CD8-positive, alpha-beta memory T cell (primary cell): ENCODE data around the gene DCLK3. TPM values are rescaled to one million over a fixed set of nuclear protein-coding genes. Genes with fewer than 3 reads are reported as not detected.

Experiments
- CTCF ChIA-PET: fragments of 350-600 bp; sonication (Branson Sonifier 250); formaldehyde crosslinking; loops from one replicate; lab custom pipeline; 2021; ENCODE audit warnings: antibody characterized with exemption; lab: Charles Lee
- POLR2A ChIA-PET: fragments of 350-600 bp; sonication (Branson Sonifier 250); formaldehyde crosslinking; loops from one replicate; lab custom pipeline; 2021; ENCODE audit warnings: antibody characterized with exemption; lab: Charles Lee
- DNase-seq, 5 donors: peaks; one replicate each; pipeline versions ENCODE4 v3.0.0 to v3.0.0-alpha.2; 2020 to 2022; ENCODE audit warnings: mixed read lengths in 1 of 5
- H3K27ac ChIP-seq: one replicate; pipeline ENCODE4 v1.7.0; 2013; ENCODE audit warnings: low read depth, mild to moderate bottlenecking, low read length, moderate library complexity
- H3K27me3 ChIP-seq: 2 replicates; pipeline ENCODE4 v1.7.0; 2013; ENCODE audit warnings: low read length, mild to moderate bottlenecking; ENCODE audit not compliant: insufficient read depth, poor library complexity, severe bottlenecking
- H3K36me3 ChIP-seq: 2 replicates; pipeline ENCODE4 v1.7.0; 2013; ENCODE audit warnings: mild to moderate bottlenecking, low read length, moderate library complexity; ENCODE audit not compliant: insufficient read depth
- H3K4me1 ChIP-seq: 2 replicates; pipeline ENCODE4 v1.7.0; 2013; ENCODE audit warnings: mild to moderate bottlenecking, low read length, moderate library complexity; ENCODE audit not compliant: insufficient read depth
- H3K4me3 ChIP-seq: 2 replicates; pipeline ENCODE4 v1.7.0; 2013; ENCODE audit warnings: mild to moderate bottlenecking, low read length
- H3K9me3 ChIP-seq: 2 replicates; pipeline ENCODE4 v1.7.0; 2013; ENCODE audit warnings: mild to moderate bottlenecking, low read length
- H3K27ac Mint-ChIP-seq, 8 donors: one replicate each; pipeline ENCODE4 v1.8.0; 2020 to 2021; ENCODE audit warnings: mixed read lengths in 8 of 8, mild to moderate bottlenecking in 6 of 8, inconsistent platforms in 3 of 8, moderate library complexity in 3 of 8
- H3K27me3 Mint-ChIP-seq, 2 donors: one replicate each; pipeline ENCODE4 v1.8.0; 2020 to 2021; ENCODE audit warnings: mixed read lengths in 2 of 2, mild to moderate bottlenecking in 1 of 2, moderate library complexity in 1 of 2
- H3K36me3 Mint-ChIP-seq, 3 donors: one replicate each; pipeline ENCODE4 v1.8.0; 2020 to 2021; ENCODE audit warnings: mixed read lengths in 3 of 3, inconsistent platforms in 1 of 3, mild to moderate bottlenecking in 1 of 3
- H3K4me1 Mint-ChIP-seq, 3 donors: one replicate each; pipeline ENCODE4 v1.8.0; 2020 to 2021; ENCODE audit warnings: mixed read lengths in 3 of 3, inconsistent platforms in 1 of 3, mild to moderate bottlenecking in 1 of 3
- H3K4me3 Mint-ChIP-seq, 7 donors: one replicate each; pipeline ENCODE4 v1.8.0; 2020 to 2021; ENCODE audit warnings: mixed read lengths in 7 of 7, mild to moderate bottlenecking in 6 of 7, moderate library complexity in 4 of 7, inconsistent platforms in 2 of 7
- H3K9me3 Mint-ChIP-seq, 5 donors: one replicate each; pipeline ENCODE4 v1.8.0; 2020 to 2022; ENCODE audit warnings: mixed read lengths in 5 of 5, mild to moderate bottlenecking in 3 of 5, moderate library complexity in 2 of 5, inconsistent platforms in 1 of 5
- polyA plus RNA-seq: library from polyadenylated mRNA; unstranded; fragments of 300-500 nt; fragmentation: Illumina TruSeq; gene quantifications from one replicate; pipeline ENCODE4 v1.2.3, GENCODE V29; 2021
- total RNA-seq, 2 experiments: library from RNA; stranded (reverse); gene quantifications; one replicate each; pipeline ENCODE4 v1.2.3, GENCODE V29; 2021

Gene DCLK3
- total and polyA plus RNA-seq, 3 experiments from 2014 or later, result not detected

DNA sequence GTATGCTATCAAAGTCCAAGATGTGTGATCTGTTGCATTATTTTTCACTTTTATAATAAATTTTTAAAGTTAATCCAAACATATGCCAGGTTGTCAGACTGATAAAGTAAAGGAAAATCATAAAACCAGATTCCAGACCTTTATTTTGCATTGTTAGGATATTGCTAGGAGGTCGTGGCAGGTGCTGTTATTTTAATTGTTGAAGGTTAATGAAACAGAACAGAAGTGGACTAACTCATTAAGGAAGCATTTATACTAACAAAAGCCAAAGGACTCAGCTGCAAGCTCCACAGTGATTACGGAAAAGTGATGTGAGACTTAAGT is 63.1 kb downstream of the DCLK3 start:
- no peak for DNase-seq
- Histone ChIP-seq H3K9me3 (no peaks in the 10 kb centered on the region), H3K27ac (no peak overlapping the region), H3K4me1 (no peaks in the 10 kb centered on the region), H3K4me3 (no peak overlapping the region), H3K36me3 (no peaks in the 10 kb centered on the region), H3K27me3 (no peaks in the 10 kb centered on the region)
- no peaks in the 10 kb centered on the region for H3K9me3 Mint-ChIP-seq
- CTCF ChIA-PET, result no interaction called here
- no peaks in the 10 kb centered on the region for H3K4me1 Mint-ChIP-seq
- H3K27ac Mint-ChIP-seq, result no peak overlapping the region
- POLR2A ChIA-PET, result no interaction called here
- no peak overlapping the region for H3K4me3 Mint-ChIP-seq
- peaks cover 0 to 14% of the 10 kb centered on the region in 2 donors for H3K27me3 Mint-ChIP-seq
- H3K36me3 Mint-ChIP-seq, result no peaks in the 10 kb centered on the region

DNA sequence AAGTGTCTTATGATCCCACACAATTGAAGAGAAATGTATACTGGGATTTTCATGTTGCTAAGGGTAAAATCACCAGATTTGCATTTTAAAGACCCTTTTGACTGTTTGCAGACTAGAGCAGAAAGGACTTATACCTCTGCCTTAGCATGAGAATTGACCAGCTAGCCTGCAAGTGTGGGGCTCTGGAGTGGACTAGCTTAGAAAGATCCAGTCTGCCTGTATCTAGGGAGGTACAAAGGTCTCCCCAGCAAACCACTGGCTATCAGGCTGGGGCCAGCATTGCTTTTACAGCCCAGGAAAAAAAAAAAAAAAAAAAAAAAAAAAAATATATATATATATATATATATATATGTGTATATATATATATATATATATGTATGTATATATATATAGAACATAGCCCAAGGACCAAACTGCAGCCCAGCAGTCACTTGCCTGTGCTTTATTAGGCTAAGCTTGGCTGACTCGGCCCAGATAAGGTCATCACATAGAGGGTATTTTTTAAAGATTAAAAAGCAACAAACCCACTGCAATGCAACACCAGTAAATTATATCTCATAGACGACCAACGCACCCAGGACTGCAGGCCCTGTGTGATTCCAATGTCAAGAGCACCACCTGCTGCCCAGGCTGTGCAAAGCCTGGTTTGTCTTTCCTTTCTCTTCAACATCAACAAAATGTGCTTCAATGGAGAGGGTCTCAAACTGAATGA is 63.7 kb downstream of the DCLK3 start:
- Histone ChIP-seq H3K4me3 (no peak overlapping the region), H3K27me3 (no peaks in the 10 kb centered on the region), H3K9me3 (no peaks in the 10 kb centered on the region), H3K36me3 (no peaks in the 10 kb centered on the region), H3K27ac (no peak overlapping the region), H3K4me1 (no peaks in the 10 kb centered on the region)
- Mint-ChIP-seq H3K9me3 (no peaks in the 10 kb centered on the region), H3K27me3 (peaks cover 0 to 14% of the 10 kb centered on the region in 2 donors), H3K27ac (no peak overlapping the region), H3K36me3 (no peaks in the 10 kb centered on the region), H3K4me1 (no peaks in the 10 kb centered on the region), H3K4me3 (no peak overlapping the region)
- POLR2A ChIA-PET, result no interaction called here
- CTCF ChIA-PET, result no interaction called here
- peak in 1 of 5 donors; percentile 3 for DNase-seq

DNA sequence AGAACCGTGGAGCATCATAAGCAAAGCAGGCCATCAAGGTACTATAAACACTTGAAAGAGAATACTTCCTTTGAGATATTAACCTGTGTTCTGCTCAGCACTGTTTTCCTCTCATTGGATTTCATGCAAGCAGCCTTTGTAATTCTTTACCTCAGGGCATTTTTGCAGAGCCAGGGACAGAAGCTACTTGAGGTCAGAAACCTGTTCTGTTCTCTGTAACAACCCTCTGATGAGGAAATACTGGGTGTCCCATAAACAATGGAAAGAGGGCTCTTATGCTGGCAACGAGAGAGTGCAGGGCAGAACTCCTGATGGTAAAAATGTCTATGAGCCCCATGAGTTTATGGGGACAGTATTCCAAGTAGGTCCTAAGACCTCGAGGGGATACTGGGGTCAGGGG is 66.0 kb downstream of the DCLK3 start:
- H3K36me3 ChIP-seq, result no peaks in the 10 kb centered on the region
- H3K4me3 ChIP-seq, result no peak overlapping the region
- Mint-ChIP-seq H3K4me3 (no peak overlapping the region), H3K36me3 (no peaks in the 10 kb centered on the region), H3K27me3 (peaks cover 0 to 5% of the 10 kb centered on the region in 2 donors), H3K4me1 (no peaks in the 10 kb centered on the region), H3K9me3 (no peaks in the 10 kb centered on the region), H3K27ac (no peak overlapping the region)
- H3K4me1 ChIP-seq, result no peaks in the 10 kb centered on the region
- CTCF ChIA-PET, result no interaction called here
- no peaks in the 10 kb centered on the region for H3K9me3 ChIP-seq
- H3K27ac ChIP-seq, result no peak overlapping the region
- POLR2A ChIA-PET, result no interaction called here
- no peak for DNase-seq
- H3K27me3 ChIP-seq, result no peaks in the 10 kb centered on the region

DNA sequence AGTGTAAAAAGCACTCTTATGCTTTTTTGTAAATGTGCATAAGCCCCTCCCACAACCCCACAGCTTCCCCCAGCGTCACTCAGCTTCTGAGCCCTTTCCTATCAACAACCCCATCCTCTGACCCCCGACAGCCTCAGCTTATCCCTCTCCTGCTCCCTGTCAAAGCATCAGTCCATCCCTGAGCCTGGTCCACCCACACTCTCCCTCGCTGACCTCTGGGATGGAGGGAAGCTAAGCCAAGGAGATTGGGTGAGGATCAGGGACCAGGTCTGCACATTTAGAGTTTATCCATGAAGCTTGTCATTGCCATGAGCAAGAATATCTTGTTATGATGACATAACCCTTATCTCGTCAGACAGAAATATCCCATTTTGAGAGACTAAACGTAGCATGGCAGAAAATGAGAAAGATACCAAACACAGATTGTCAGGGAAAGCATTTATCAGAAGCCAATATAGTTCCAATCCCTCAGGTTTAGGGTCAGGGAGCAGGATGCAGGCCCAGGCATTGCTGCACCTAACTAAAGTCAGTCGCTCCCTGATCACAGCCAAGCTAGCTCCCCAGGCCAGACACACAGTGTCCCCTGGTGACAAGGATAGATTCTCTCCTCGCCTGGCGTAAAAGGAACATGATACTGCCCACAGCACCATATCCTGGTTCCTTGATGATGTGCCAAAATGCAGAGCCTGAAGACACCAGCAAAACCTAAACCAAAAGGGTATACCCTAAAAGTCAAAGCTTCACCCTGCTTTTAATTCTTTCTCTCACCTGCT is 66.9 kb downstream of the DCLK3 start:
- no peaks in the 10 kb centered on the region for H3K36me3 Mint-ChIP-seq
- Histone ChIP-seq H3K36me3 (no peaks in the 10 kb centered on the region), H3K27ac (no peak overlapping the region), H3K9me3 (no peaks in the 10 kb centered on the region), H3K27me3 (no peaks in the 10 kb centered on the region), H3K4me1 (no peaks in the 10 kb centered on the region), H3K4me3 (no peak overlapping the region)
- DNase-seq, result no peak
- no peak overlapping the region for H3K4me3 Mint-ChIP-seq
- no peaks in the 10 kb centered on the region for H3K9me3 Mint-ChIP-seq
- peaks cover 2 to 8% of the 10 kb centered on the region in 2 donors for H3K27me3 Mint-ChIP-seq
- H3K27ac Mint-ChIP-seq, result no peak overlapping the region
- H3K4me1 Mint-ChIP-seq, result no peaks in the 10 kb centered on the region
- CTCF ChIA-PET, result no interaction called here
- POLR2A ChIA-PET, result no interaction called here

DNA sequence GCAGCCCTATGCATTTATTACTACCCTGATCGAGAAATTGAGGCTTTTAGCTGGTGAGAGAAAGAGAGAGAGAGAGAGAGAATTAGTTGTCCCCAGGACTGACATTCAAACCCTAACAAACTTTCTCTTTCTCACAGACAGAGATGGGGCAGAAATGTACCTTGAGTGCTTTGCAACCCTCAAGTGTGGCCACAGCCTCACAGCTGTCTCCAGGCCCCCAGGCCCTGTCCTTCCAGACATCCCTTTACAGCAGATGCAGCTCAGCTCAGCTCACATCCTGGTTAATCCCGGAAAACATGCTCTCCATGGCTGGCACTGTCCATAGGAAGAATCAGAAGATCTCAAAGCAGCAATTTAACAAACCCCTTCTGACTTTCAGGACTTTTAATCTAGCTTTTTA is 67.6 kb downstream of the DCLK3 start:
- no peaks in the 10 kb centered on the region for H3K27me3 ChIP-seq
- H3K4me3 ChIP-seq, result no peak overlapping the region
- Mint-ChIP-seq H3K9me3 (no peaks in the 10 kb centered on the region), H3K4me1 (no peaks in the 10 kb centered on the region), H3K27ac (no peak overlapping the region), H3K27me3 (peaks cover 2 to 8% of the 10 kb centered on the region in 2 donors), H3K4me3 (no peak overlapping the region), H3K36me3 (no peaks in the 10 kb centered on the region)
- no peaks in the 10 kb centered on the region for H3K9me3 ChIP-seq
- H3K27ac ChIP-seq, result no peak overlapping the region
- no peaks in the 10 kb centered on the region for H3K4me1 ChIP-seq
- H3K36me3 ChIP-seq, result no peaks in the 10 kb centered on the region
- DNase-seq, result no peak
- POLR2A ChIA-PET, result no interaction called here
- CTCF ChIA-PET, result no interaction called here

DNA sequence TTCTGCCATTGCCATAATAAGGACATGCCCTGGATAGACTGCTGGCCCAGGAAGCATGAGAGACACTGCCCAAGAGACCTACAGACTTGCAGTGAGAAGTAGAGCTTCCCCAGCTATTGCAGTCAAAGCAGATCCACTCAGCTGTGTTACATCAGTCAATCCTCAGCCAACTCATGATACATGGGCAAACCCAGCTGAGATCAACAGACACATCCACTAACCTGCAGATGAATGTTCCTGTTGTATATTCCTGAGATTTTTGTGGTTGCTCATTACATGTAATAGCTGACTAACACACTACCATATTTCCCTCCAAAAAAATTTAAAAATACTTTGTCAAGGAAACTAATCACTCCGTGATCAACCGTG is 68.6 kb downstream of the DCLK3 start:
- Mint-ChIP-seq H3K27me3 (peaks cover 5 to 12% of the 10 kb centered on the region in 2 donors), H3K9me3 (no peaks in the 10 kb centered on the region), H3K4me1 (no peaks in the 10 kb centered on the region), H3K27ac (no peak overlapping the region), H3K4me3 (no peak overlapping the region), H3K36me3 (no peaks in the 10 kb centered on the region)
- H3K27ac ChIP-seq, result no peak overlapping the region
- no peaks in the 10 kb centered on the region for H3K27me3 ChIP-seq
- H3K9me3 ChIP-seq, result no peaks in the 10 kb centered on the region
- ChIA-PET POLR2A (no interaction called here), CTCF (interaction anchor here (1.1 kb wide), 1 partner anchor 8 kb away, joined by 3 read pairs; no protein-coding TSS in a partner anchor)
- no peak for DNase-seq
- H3K36me3 ChIP-seq, result no peaks in the 10 kb centered on the region
- no peak overlapping the region for H3K4me3 ChIP-seq
- no peaks in the 10 kb centered on the region for H3K4me1 ChIP-seq

DNA sequence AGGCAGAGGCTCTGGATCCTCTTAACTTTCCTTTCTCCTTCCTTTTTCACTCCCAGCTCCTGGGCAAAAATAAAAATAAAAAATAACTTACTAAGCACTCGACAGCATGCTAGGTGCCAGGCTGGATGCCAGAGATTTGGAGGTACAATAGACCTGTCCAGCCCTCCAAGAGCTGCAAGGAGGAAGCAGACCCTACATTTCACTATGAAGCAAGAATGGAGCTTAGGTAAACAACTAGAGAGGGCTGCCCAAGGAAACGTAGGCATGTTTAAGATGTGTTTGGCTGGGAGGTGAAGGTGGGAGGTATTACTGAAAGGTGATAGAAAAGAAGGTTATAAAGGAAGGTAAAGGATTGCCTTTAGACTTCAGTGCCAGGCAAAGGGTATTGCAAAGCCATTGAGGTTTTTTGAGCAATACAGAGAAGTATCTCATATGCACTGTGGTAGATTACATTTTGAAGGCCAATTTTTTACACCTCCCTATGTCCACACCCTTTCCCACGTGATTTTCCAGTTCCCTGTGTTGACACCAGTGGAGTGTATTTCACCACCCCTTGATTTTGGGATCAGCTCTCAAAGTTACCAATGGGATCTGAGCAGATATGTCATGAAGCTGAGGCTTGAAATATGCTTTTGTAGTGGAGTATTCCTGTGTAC is 69.1 kb downstream of the DCLK3 start:
- Histone ChIP-seq H3K4me1 (no peaks in the 10 kb centered on the region), H3K9me3 (no peaks in the 10 kb centered on the region), H3K27me3 (no peaks in the 10 kb centered on the region), H3K4me3 (no peak overlapping the region), H3K36me3 (no peaks in the 10 kb centered on the region), H3K27ac (no peak overlapping the region)
- Mint-ChIP-seq H3K27me3 (peaks cover 5 to 12% of the 10 kb centered on the region in 2 donors), H3K9me3 (no peaks in the 10 kb centered on the region), H3K27ac (no peak overlapping the region), H3K4me1 (no peaks in the 10 kb centered on the region), H3K4me3 (no peak overlapping the region), H3K36me3 (no peaks in the 10 kb centered on the region)
- CTCF ChIA-PET, result interaction anchor here (1.1 to 1.3 kb wide), 2 partner anchors 9 to 11 kb away, joined by 3 read pairs; no protein-coding TSS in a partner anchor
- POLR2A ChIA-PET, result no interaction called here
- DNase-seq, result no peak

DNA sequence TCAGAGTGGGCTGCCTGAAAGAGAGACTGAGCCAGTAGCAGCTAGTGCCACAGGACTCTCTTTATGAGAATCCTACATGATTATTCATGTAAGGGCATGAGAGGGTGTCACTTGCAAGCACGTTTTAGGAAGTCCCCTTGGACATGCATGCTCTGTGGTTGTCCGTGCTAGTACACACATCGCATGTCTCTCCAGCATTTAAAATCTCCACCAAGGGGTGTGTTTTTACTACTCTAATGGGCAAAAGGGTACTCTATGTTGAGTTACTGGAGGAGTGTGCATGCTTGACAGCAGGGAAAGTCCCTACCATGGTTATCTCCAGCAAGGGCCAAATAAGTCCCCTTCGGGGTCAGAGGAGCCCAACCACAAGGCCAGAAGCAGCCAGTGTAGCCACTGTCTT is 70.7 kb downstream of the DCLK3 start:
- DNase-seq, result no peak
- Mint-ChIP-seq H3K9me3 (no peaks in the 10 kb centered on the region), H3K4me3 (no peak overlapping the region), H3K4me1 (no peaks in the 10 kb centered on the region), H3K27ac (peak overlapping the region in 1 of 8 donors; percentile 22), H3K36me3 (no peaks in the 10 kb centered on the region), H3K27me3 (peaks cover 5 to 12% of the 10 kb centered on the region in 2 donors)
- H3K27ac ChIP-seq, result no peak overlapping the region
- H3K36me3 ChIP-seq, result no peaks in the 10 kb centered on the region
- no peaks in the 10 kb centered on the region for H3K4me1 ChIP-seq
- H3K27me3 ChIP-seq, result no peaks in the 10 kb centered on the region
- no peak overlapping the region for H3K4me3 ChIP-seq
- CTCF ChIA-PET, result no interaction called here
- POLR2A ChIA-PET, result no interaction called here
- no peaks in the 10 kb centered on the region for H3K9me3 ChIP-seq
